Measurements from ENCODE around the gene ENO2.

ENO2 gene

GRCh38 chr12:6912164-6912935 is 2.0 kb upstream of the ENO2 start:
- no peak for DNase-seq (ENCODE audit: extremely low read depth, low read depth)
- TF ChIP-seq, protein P1, sequence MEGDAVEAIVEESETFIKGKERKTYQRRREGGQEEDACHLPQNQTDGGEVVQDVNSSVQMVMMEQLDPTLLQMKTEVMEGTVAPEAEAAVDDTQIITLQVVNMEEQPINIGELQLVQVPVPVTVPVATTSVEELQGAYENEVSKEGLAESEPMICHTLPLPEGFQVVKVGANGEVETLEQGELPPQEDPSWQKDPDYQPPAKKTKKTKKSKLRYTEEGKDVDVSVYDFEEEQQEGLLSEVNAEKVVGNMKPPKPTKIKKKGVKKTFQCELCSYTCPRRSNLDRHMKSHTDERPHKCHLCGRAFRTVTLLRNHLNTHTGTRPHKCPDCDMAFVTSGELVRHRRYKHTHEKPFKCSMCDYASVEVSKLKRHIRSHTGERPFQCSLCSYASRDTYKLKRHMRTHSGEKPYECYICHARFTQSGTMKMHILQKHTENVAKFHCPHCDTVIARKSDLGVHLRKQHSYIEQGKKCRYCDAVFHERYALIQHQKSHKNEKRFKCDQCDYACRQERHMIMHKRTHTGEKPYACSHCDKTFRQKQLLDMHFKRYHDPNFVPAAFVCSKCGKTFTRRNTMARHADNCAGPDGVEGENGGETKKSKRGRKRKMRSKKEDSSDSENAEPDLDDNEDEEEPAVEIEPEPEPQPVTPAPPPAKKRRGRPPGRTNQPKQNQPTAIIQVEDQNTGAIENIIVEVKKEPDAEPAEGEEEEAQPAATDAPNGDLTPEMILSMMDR (IDR thresholded peaks at IDR 0.05; ENCODE audit: low read depth, low read length) = no peak

DNA sequence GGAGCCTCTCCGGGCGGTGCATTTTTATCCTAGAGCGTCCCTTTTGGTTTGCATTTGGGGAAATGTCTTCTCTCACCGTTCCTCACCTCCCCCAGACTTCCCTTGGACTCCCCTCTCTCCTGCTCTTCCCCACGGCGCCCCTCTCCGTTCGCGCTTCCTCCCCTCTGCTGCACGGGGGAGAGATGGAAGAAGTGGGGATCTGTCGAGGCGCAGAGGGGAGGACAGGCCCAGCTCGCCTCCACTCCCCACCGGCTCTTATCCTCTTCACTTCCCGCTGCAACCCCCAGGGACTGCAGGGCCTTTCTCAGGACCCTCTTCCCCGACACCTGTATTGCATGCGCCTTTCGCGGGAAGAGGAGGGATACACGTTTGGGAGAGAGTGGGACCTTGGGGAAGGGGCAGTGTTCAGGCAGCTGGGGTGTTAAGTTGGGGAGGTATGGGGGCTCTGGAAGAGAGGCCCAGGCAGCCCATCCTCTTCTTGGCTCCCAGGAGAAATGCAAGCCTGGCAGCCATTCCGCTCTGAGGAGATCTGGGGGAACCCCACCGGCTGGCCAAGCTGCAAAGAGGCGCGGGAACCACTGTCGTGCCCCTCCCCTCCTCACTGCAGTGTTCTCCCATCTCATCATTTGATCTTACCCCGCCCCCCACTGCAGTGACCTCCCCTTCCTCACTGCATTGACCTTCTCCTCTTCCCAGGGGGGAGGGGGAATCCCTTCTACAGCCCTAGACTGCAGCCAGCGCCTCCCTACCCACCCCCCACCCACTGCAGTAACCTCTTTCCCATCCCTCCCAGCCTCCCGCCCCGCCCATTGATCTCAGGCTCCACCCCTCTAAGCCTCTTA is 788 bp downstream of the ENO2 start:
- TF ChIP-seq, protein P1 (IDR thresholded peaks at IDR 0.05; ENCODE audit: low read depth, low read length) = no peak
- no peak for DNase-seq (ENCODE audit: extremely low read depth, low read depth)

GRCh38 chr12:6915789-6916285 is 1.5 kb downstream of the ENO2 start:
- TF ChIP-seq, protein P1 (IDR thresholded peaks at IDR 0.05; ENCODE audit: low read depth, low read length) = no peak
- DNase-seq (ENCODE audit: extremely low read depth, low read depth) = no peak

- TF ChIP-seq, protein P1 (IDR thresholded peaks at IDR 0.05; ENCODE audit: low read depth, low read length) = no peak
- no peak for DNase-seq (ENCODE audit: extremely low read depth, low read depth)
These were observed 2.2 kb downstream of the ENO2 start for GRCh38 chr12:6916426-6917200.

GRCh38 chr12:6917491-6918231 is 3.3 kb downstream of the ENO2 start:
- no peak for DNase-seq (ENCODE audit: extremely low read depth, low read depth)
- TF ChIP-seq, protein P1 (IDR thresholded peaks at IDR 0.05; ENCODE audit: low read depth, low read length) = no peak

GRCh38 chr12:6919588-6919987 is 5.2 kb downstream of the ENO2 start:
- TF ChIP-seq, protein P1 (IDR thresholded peaks at IDR 0.05; ENCODE audit: low read depth, low read length) = no peak
- no peak for DNase-seq (ENCODE audit: extremely low read depth, low read depth)

Data from AG09319 (cell line).